Measurements from ENCODE around the gene GSTM4.

Gene GSTM4

GRCh38 chr1:109655615-109656519, at the start of gene GSTM4:
Gene GSTM4 (plus strand): TSS chr1:109656099. CDS start chr1:109656390, 291 bp downstream.
- H2AFZ ChIP-seq (ENCODE audit: low read depth): peak within 1 kb of the TSS; percentile 99
- H3K4me2 ChIP-seq: peak within 1 kb of the TSS; percentile 75
- peak within 1 kb of the TSS; percentile 2; the same call in 1 of the 2 replicates for H3K27ac ChIP-seq
- no peaks in the 10 kb centered on the region for H4K20me1 ChIP-seq (ENCODE audit: insufficient read depth)
- H3K27me3 ChIP-seq (ENCODE audit: insufficient read depth, low read depth): no peaks in the 10 kb centered on the region; the same call in 1 of the 2 replicates
- peak; percentile 35; the same call in 1 of the 2 replicates for TF ChIP-seq CTCF (conservative IDR thresholded peaks at IDR 0.05; ENCODE audit: low read depth, low read length)
- H3K4me1 ChIP-seq (ENCODE audit: low read depth, poor library complexity, severe bottlenecking): peaks cover 9% of the 10 kb centered on the region
- H3K9ac ChIP-seq: peak within 1 kb of the TSS; percentile 54; the same call in 1 of the 2 replicates
- H3K36me3 ChIP-seq (ENCODE audit: insufficient read depth): no peaks in the 10 kb centered on the region
- H3K4me3 ChIP-seq (IDR thresholded peaks at IDR 0.05; ENCODE audit: insufficient read depth, low read depth, low read length): peak within 1 kb of the TSS; percentile 98
- no peaks in the 10 kb centered on the region for H3K79me2 ChIP-seq (ENCODE audit: insufficient read depth, low read depth)

GRCh38 chr1:109609881-109610280, 46.0 kb upstream of the GSTM4 start:
- no peak for TF ChIP-seq CTCF (conservative IDR thresholded peaks at IDR 0.05; ENCODE audit: low read depth, low read length)
- no peaks in the 10 kb centered on the region for H3K4me1 ChIP-seq (ENCODE audit: low read depth, poor library complexity, severe bottlenecking)
- no peaks in the 10 kb centered on the region for H3K36me3 ChIP-seq (ENCODE audit: insufficient read depth)
- no peak overlapping the region for H3K9ac ChIP-seq
- H3K79me2 ChIP-seq (ENCODE audit: insufficient read depth, low read depth): no peaks in the 10 kb centered on the region
- no peak overlapping the region for H2AFZ ChIP-seq (ENCODE audit: low read depth)
- H3K27ac ChIP-seq: no peak overlapping the region
- no peaks in the 10 kb centered on the region for H3K27me3 ChIP-seq (ENCODE audit: insufficient read depth, low read depth)
- H4K20me1 ChIP-seq (ENCODE audit: insufficient read depth): no peaks in the 10 kb centered on the region
- H3K4me2 ChIP-seq: no peak overlapping the region
- no peak overlapping the region for H3K4me3 ChIP-seq (IDR thresholded peaks at IDR 0.05; ENCODE audit: insufficient read depth, low read depth, low read length)

- Histone ChIP-seq H3K79me2 (ENCODE audit: insufficient read depth, low read depth) (no peaks in the 10 kb centered on the region), H3K4me1 (ENCODE audit: low read depth, poor library complexity, severe bottlenecking) (no peaks in the 10 kb centered on the region), H3K4me2 (no peak overlapping the region), H3K27ac (no peak overlapping the region), H3K27me3 (ENCODE audit: insufficient read depth, low read depth) (no peaks in the 10 kb centered on the region), H2AFZ (ENCODE audit: low read depth) (no peak overlapping the region), H3K4me3 (IDR thresholded peaks at IDR 0.05; ENCODE audit: insufficient read depth, low read depth, low read length) (no peak overlapping the region), H3K9ac (no peak overlapping the region), H4K20me1 (ENCODE audit: insufficient read depth) (no peaks in the 10 kb centered on the region), H3K36me3 (ENCODE audit: insufficient read depth) (no peaks in the 10 kb centered on the region)
- TF ChIP-seq CTCF (conservative IDR thresholded peaks at IDR 0.05; ENCODE audit: low read depth, low read length): no peak
These were observed 45.1 kb upstream of the GSTM4 start for GRCh38 chr1:109610609-109611307.

GRCh38 chr1:109611308-109611990, 44.5 kb upstream of the GSTM4 start:
- no peak for TF ChIP-seq CTCF (conservative IDR thresholded peaks at IDR 0.05; ENCODE audit: low read depth, low read length)
- Histone ChIP-seq H3K4me1 (ENCODE audit: low read depth, poor library complexity, severe bottlenecking) (no peaks in the 10 kb centered on the region), H3K36me3 (ENCODE audit: insufficient read depth) (no peaks in the 10 kb centered on the region), H4K20me1 (ENCODE audit: insufficient read depth) (no peaks in the 10 kb centered on the region), H3K4me2 (no peak overlapping the region), H3K79me2 (ENCODE audit: insufficient read depth, low read depth) (no peaks in the 10 kb centered on the region), H3K4me3 (IDR thresholded peaks at IDR 0.05; ENCODE audit: insufficient read depth, low read depth, low read length) (no peak overlapping the region), H2AFZ (ENCODE audit: low read depth) (no peak overlapping the region), H3K27ac (no peak overlapping the region), H3K27me3 (ENCODE audit: insufficient read depth, low read depth) (no peaks in the 10 kb centered on the region), H3K9ac (no peak overlapping the region)
